ENCODE results near the gene RFESD.

- TF ChIP-seq CTCF (IDR thresholded peaks at IDR 0.05; ENCODE audit: poor library complexity): no peak
- no peak for TF ChIP-seq EZH2 (IDR thresholded peaks at IDR 0.05; ENCODE audit: borderline replicate concordance)
- no peak for TF ChIP-seq EZH2phosphoT487 (IDR thresholded peaks at IDR 0.05; ENCODE audit: low read depth, severe bottlenecking, unreplicated experiment)
These were observed 60.5 kb downstream of the RFESD start for GRCh38 chr5:95707055-95707454.
